ENCODE data around the gene CRADD.

GRCh38 chr12:93725531-93725930 is 48.4 kb downstream of the CRADD start:
- TF ChIP-seq CTCF (conservative IDR thresholded peaks at IDR 0.05 in 1 of 2, IDR thresholded peaks at IDR 0.05 in 1 of 2; ENCODE audit: extremely low read depth in 1 of 2, insufficient read depth in 1 of 2, low read depth in 1 of 2, low read length in 2 of 2) (no peak), EZH2 (IDR thresholded peaks at IDR 0.05; ENCODE audit: borderline replicate concordance, low read length) (no peak)

All from mammary epithelial cell (primary cell).